GM12872 (cell line): ENCODE measurements around the gene PCDHGC4.

ENCODE experiments used
- TF ChIP-seq, protein P1 (sequence below): IDR thresholded peaks from 3 replicates; pipeline ENCODE4 v1.5.1; 2011; ENCODE audit warnings: low read depth, mild to moderate bottlenecking, low read length, moderate library complexity; ENCODE audit not compliant: insufficient read depth

Gene PCDHGC4

DNA sequence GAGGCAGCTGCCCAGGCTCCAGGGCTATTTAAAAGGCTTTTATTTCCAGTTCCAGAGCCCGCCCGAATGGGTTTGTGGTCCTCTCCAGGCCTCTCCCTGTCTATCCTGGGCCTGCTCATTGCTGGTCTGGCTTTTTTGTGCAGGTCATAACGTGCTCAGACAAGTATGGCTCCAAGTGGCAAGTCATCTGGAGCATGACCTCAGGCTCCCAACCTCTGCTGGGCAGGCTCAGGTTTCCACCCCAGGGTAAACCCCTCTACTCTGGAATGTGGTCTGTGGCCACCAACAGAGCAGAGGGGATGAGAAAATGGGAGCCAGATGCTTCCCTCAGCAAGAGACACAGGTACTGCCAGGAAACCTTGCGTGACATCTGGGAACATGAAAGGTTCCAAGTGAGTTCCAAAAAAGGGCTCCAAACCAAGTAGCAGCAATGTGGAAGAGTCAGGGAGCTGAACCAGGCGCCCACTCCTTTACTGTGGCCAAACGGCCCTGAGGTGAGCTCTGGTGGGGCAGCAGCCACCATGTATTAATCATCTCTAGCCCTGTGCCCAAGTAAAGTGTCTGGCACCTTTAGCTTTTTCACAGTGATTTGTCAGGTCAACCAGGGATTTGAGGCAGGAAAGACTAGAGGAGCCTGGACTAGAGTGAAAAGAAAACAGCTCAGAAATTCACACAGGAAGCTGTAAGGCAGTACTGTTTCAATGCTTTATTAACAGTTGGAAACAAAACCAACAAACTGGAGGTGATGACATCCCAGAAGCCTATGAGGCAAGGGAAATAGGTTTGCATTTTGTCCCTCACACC lies 29.7 kb downstream of the PCDHGC4 start:
- TF ChIP-seq, protein P1, sequence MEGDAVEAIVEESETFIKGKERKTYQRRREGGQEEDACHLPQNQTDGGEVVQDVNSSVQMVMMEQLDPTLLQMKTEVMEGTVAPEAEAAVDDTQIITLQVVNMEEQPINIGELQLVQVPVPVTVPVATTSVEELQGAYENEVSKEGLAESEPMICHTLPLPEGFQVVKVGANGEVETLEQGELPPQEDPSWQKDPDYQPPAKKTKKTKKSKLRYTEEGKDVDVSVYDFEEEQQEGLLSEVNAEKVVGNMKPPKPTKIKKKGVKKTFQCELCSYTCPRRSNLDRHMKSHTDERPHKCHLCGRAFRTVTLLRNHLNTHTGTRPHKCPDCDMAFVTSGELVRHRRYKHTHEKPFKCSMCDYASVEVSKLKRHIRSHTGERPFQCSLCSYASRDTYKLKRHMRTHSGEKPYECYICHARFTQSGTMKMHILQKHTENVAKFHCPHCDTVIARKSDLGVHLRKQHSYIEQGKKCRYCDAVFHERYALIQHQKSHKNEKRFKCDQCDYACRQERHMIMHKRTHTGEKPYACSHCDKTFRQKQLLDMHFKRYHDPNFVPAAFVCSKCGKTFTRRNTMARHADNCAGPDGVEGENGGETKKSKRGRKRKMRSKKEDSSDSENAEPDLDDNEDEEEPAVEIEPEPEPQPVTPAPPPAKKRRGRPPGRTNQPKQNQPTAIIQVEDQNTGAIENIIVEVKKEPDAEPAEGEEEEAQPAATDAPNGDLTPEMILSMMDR = no peak

DNA sequence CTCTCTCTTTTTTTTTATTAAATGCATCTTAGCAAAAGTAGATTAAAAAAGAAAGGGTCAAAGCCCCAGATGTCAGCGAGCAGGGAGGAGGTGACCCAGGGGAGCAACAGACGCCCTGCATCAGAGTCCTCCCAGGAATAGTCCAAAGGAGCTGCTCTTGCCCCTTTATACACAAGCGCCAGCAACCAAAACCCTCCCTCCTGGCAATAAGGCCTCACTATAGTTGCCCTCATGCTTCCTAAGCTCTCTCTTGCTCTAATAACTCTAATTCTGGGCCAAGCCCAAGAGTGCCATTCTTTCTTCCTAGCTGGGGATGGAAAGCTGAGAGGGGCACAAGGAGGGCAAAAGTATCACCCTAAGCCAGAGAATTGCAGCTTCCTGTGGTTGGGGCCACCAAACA lies 30.3 kb downstream of the PCDHGC4 start:
- TF ChIP-seq, protein P1 = no peak

GRCh38 chr5:141515946-141516671 lies 31.3 kb downstream of the PCDHGC4 start:
- TF ChIP-seq, protein P1 = no peak

- TF ChIP-seq, protein P1 = no peak
These were observed 31.8 kb downstream of the PCDHGC4 start for GRCh38 chr5:141516672-141517025.

DNA sequence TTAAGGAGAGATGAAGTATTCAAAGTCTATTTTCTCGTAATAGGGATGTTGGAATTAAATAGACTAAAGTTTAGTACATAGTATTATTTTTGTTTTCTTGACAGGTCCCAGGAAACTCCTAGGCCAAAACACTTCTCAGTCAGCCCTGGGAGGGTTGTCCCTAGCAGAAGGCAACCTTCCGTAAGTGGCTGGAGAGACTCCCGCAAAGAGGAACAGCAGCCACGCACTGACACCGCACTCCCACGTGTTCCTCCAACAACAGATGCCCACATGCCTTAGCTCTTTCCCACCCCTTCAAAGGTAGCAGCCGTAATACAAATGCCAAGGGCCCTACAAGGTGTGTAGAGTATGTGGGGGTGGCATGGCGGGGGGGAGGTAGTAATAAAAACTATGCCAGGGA lies 32.5 kb downstream of the PCDHGC4 start:
- TF ChIP-seq, protein P1 = no peak

GRCh38 chr5:141517880-141518617 lies 33.2 kb downstream of the PCDHGC4 start:
- TF ChIP-seq, protein P1 = no peak

- TF ChIP-seq, protein P1 = no peak
These were observed 33.8 kb downstream of the PCDHGC4 start for GRCh38 chr5:141518618-141519015.
